Gastroesophageal sphincter (tissue), 3 donors: ENCODE measurements around the gene MYH14.

Source experiments
- POLR2A ChIP-seq, 2 donors: fragments of 450-650 bp; IDR thresholded peaks; one replicate each; pipeline ENCODE4 v1.6.1; 2017; ENCODE audit warnings: antibody characterized with exemption in 2 of 2, mild to moderate bottlenecking in 2 of 2, moderate library complexity in 1 of 2
- POLR2AphosphoS5 ChIP-seq: sonication (generic); formaldehyde crosslinking; IDR thresholded peaks from one replicate; pipeline ENCODE4 v1.6.1; 2017; ENCODE audit warnings: antibody characterized with exemption
- TF ChIP-seq, protein P1 (sequence below), 4 experiments: fragments of 200-600 bp in 2 of 4; fragments of 450-650 bp in 2 of 4; sonication (generic) in 1 of 4; IDR thresholded peaks; one replicate each; pipeline ENCODE4 v1.5.1; 2017 to 2019; ENCODE audit warnings: antibody characterized with exemption in 4 of 4, mild to moderate bottlenecking in 2 of 4, moderate library complexity in 2 of 4

DNA sequence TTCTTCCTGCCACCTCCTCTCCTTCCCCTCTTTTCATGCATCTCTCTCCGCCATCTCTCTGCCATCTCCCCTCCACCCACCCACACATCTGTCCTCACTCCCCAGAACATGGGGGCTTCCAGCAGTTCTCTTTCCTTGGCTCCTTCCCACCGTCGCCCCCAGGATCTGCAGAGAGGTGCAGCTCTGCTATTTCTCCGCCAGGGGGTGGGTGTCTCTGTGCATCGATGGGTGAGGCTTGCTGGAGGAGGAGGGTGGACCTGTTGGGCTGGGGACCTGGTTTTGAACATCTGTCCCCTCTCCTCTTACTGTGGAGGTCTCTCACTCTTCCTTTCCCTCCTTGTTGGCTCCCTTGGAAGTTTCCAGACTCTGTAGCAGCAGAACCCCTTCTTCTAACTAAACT lies 51.7 kb downstream of the MYH14 start:
- TF ChIP-seq, protein P1, sequence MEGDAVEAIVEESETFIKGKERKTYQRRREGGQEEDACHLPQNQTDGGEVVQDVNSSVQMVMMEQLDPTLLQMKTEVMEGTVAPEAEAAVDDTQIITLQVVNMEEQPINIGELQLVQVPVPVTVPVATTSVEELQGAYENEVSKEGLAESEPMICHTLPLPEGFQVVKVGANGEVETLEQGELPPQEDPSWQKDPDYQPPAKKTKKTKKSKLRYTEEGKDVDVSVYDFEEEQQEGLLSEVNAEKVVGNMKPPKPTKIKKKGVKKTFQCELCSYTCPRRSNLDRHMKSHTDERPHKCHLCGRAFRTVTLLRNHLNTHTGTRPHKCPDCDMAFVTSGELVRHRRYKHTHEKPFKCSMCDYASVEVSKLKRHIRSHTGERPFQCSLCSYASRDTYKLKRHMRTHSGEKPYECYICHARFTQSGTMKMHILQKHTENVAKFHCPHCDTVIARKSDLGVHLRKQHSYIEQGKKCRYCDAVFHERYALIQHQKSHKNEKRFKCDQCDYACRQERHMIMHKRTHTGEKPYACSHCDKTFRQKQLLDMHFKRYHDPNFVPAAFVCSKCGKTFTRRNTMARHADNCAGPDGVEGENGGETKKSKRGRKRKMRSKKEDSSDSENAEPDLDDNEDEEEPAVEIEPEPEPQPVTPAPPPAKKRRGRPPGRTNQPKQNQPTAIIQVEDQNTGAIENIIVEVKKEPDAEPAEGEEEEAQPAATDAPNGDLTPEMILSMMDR (IDR thresholded peaks at IDR 0.05): no peak
- no peak for TF ChIP-seq POLR2A (IDR thresholded peaks at IDR 0.05)
- TF ChIP-seq POLR2AphosphoS5: no peak
